Measurements from ENCODE around the gene RAB8A. TPM values are rescaled to one million over a fixed set of nuclear protein-coding genes. Genes with fewer than 3 reads are reported as not detected.

Gene RAB8A
- total and polyA plus RNA-seq, 4 donors: 32.2 to 71.4 (median 60.3) TPM

GRCh38 chr19:16160943-16161560 lies 49.4 kb downstream of the RAB8A start:
- 70 to 77% methylated on average over 14 of the region's 14 CpGs for WGBS, 2 donors
- no peak for TF ChIP-seq CTCF (IDR thresholded peaks at IDR 0.05; ENCODE audit: control extremely low read depth, extremely low read depth)
- Histone ChIP-seq H3K27ac (ENCODE audit: low read depth in 1 of 2, low read length in 1 of 2) (no peak overlapping the region), H3K4me1 (ENCODE audit: control insufficient read depth in 5 of 5, insufficient read depth in 5 of 5, low read length in 5 of 5) (no peaks in the 10 kb centered on the region), H3K4me3 (no peak overlapping the region), H3K9me3 (ENCODE audit: control insufficient read depth in 4 of 4, insufficient read depth in 3 of 4, low read length in 3 of 4) (no peaks in the 10 kb centered on the region), H3K9ac (ENCODE audit: insufficient read depth in 1 of 2, low read length in 2 of 2) (no peak overlapping the region), H3K27me3 (ENCODE audit: control insufficient read depth in 3 of 3, insufficient read depth in 3 of 3, low read length in 2 of 3) (no peaks in the 10 kb centered on the region), H3K36me3 (ENCODE audit: control insufficient read depth in 4 of 4, insufficient read depth in 4 of 4, low read length in 4 of 4) (peaks cover 0 to 3% (median 0%) of the 10 kb centered on the region in 4 donors)
- ATAC-seq (ENCODE audit: insufficient read depth, low FRiP score) (no peak), DNase-seq (no peak)

GRCh38 chr19:16161840-16162239 lies 50.2 kb downstream of the RAB8A start:
- no peaks in the 10 kb centered on the region for H3K9me3 ChIP-seq (ENCODE audit: control insufficient read depth in 4 of 4, insufficient read depth in 3 of 4, low read length in 3 of 4)
- no peak overlapping the region for H3K27ac ChIP-seq (ENCODE audit: low read depth in 1 of 2, low read length in 1 of 2)
- peaks cover 0 to 3% (median 0%) of the 10 kb centered on the region in 4 donors for H3K36me3 ChIP-seq (ENCODE audit: control insufficient read depth in 4 of 4, insufficient read depth in 4 of 4, low read length in 4 of 4)
- no peak for TF ChIP-seq CTCF (IDR thresholded peaks at IDR 0.05; ENCODE audit: control extremely low read depth, extremely low read depth)
- ATAC-seq (ENCODE audit: insufficient read depth, low FRiP score) (no peak), DNase-seq (no peak)
- no peaks in the 10 kb centered on the region for H3K4me1 ChIP-seq (ENCODE audit: control insufficient read depth in 5 of 5, insufficient read depth in 5 of 5, low read length in 5 of 5)
- 74 to 76% methylated on average over 3 of the region's 3 CpGs for WGBS, 2 donors
- no peaks in the 10 kb centered on the region for H3K27me3 ChIP-seq (ENCODE audit: control insufficient read depth in 3 of 3, insufficient read depth in 3 of 3, low read length in 2 of 3)
- no peak overlapping the region for H3K4me3 ChIP-seq
- H3K9ac ChIP-seq (ENCODE audit: insufficient read depth in 1 of 2, low read length in 2 of 2): no peak overlapping the region

GRCh38 chr19:16164222-16164890 lies 52.7 kb downstream of the RAB8A start:
- Histone ChIP-seq H3K27ac (ENCODE audit: low read depth in 1 of 2, low read length in 1 of 2) (no peak overlapping the region), H3K36me3 (ENCODE audit: control insufficient read depth in 4 of 4, insufficient read depth in 4 of 4, low read length in 4 of 4) (no peaks in the 10 kb centered on the region), H3K27me3 (ENCODE audit: control insufficient read depth in 3 of 3, insufficient read depth in 3 of 3, low read length in 2 of 3) (no peaks in the 10 kb centered on the region), H3K9ac (ENCODE audit: insufficient read depth in 1 of 2, low read length in 2 of 2) (no peak overlapping the region), H3K4me1 (ENCODE audit: control insufficient read depth in 5 of 5, insufficient read depth in 5 of 5, low read length in 5 of 5) (no peaks in the 10 kb centered on the region), H3K9me3 (ENCODE audit: control insufficient read depth in 4 of 4, insufficient read depth in 3 of 4, low read length in 3 of 4) (no peaks in the 10 kb centered on the region), H3K4me3 (no peak overlapping the region)
- TF ChIP-seq CTCF (IDR thresholded peaks at IDR 0.05; ENCODE audit: control extremely low read depth, extremely low read depth): no peak
- DNase-seq (no peak), ATAC-seq (ENCODE audit: insufficient read depth, low FRiP score) (no peak)
- 86 to 91% methylated on average over 13 of the region's 13 CpGs for WGBS, 2 donors
